Kidney (tissue), 14 donors: Measurements from ENCODE around the gene KCNMB4. TPM values are rescaled to one million over a fixed set of nuclear protein-coding genes. Genes with fewer than 3 reads are reported as not detected.

Experiments used
- DNase-seq, 5 donors: peaks; one replicate each; pipeline ENCODE4 v3.0.0-alpha.2; 2013 to 2020
- FAIRE-seq: peaks from 2 replicates; lab custom pipeline; 2012; peaks lifted over from hg19 to GRCh38; lab: Jason Lieb, UNC
- H3K27ac ChIP-seq, 2 donors: one replicate each; pipeline ENCODE4 v1.7.0; 2013; ENCODE audit warnings: low read depth in 2 of 2, low read length in 2 of 2, inconsistent platforms in 1 of 2
- H3K27me3 ChIP-seq: one replicate; pipeline ENCODE4 v1.7.1; 2013; ENCODE audit warnings: low read length, inconsistent platforms; ENCODE audit not compliant: control insufficient read depth, insufficient read depth
- H3K36me3 ChIP-seq, 3 donors: one replicate each; pipeline versions ENCODE4 v1.7.0 to v1.7.1; 2013; ENCODE audit warnings: low read length in 3 of 3, control low read depth in 1 of 3, inconsistent platforms in 1 of 3; ENCODE audit not compliant: insufficient read depth in 3 of 3, control insufficient read depth in 2 of 3
- H3K4me1 ChIP-seq, 3 donors: one replicate each; pipeline versions ENCODE4 v1.7.0 to v1.7.1; 2013; ENCODE audit warnings: low read length in 3 of 3, inconsistent platforms in 1 of 3, low read depth in 1 of 3; ENCODE audit not compliant: control insufficient read depth in 2 of 3, insufficient read depth in 2 of 3
- H3K4me3 ChIP-seq, 3 donors: one replicate each; pipeline versions ENCODE4 v1.7.0 to v1.8.1; 2013; ENCODE audit warnings: low read length in 3 of 3, control low read depth in 1 of 3, inconsistent platforms in 1 of 3
- H3K9ac ChIP-seq, 3 donors: one replicate each; pipeline versions ENCODE4 v1.7.0 to v1.7.1; 2013; ENCODE audit warnings: low read length in 3 of 3, control low read depth in 1 of 3, inconsistent platforms in 1 of 3
- H3K9me3 ChIP-seq, 3 donors: one replicate each; pipeline versions ENCODE4 v1.7.0 to v1.7.1; 2013; ENCODE audit warnings: low read length in 3 of 3, control low read depth in 1 of 3, inconsistent platforms in 1 of 3; ENCODE audit not compliant: control insufficient read depth in 2 of 3, insufficient read depth in 1 of 3
- intact Hi-C: fragments of 100-400 bp; cut with DNase I; formaldehyde crosslinking; loops from one replicate; pipeline ENCODE4 v1.11.1; 2022
- polyA plus RNA-seq: library from polyadenylated mRNA; stranded (reverse); fragments of 350-450 nt; fragmentation: Illumina TruSeq; extraction: RNeasy Lipid Tissue Mini Kit (QIAGEN cat#74804); gene quantifications from one replicate; pipeline ENCODE4 v1.2.3, GENCODE V29; 2014; ENCODE audit warnings: low read depth, low replicate concordance; ENCODE audit not compliant: insufficient read depth
- total RNA-seq: library from RNA; stranded (reverse); fragmentation: NEBNext Ultra II Directional; extraction: Animal tissue kit (Norgen Biotek cat#: 25700); gene quantifications from one replicate; pipeline ENCODE4 v1.2.1, GENCODE V29; 2021
- TF ChIP-seq, protein P1 (sequence below): IDR thresholded peaks from 3 replicates; pipeline ENCODE4 v1.5.1; 2012; ENCODE audit warnings: mild to moderate bottlenecking, moderate library complexity, borderline replicate concordance; ENCODE audit not compliant: insufficient read depth; ENCODE audit errors: extremely low read depth
- donor health status: control.
- donor health status: control.
- donor health status: control.
- donor health status: control.
- donor health status: control.
- donor health status: DM: yes; HTN: yes; CAD: no.
- donor health status: Normal renal cell carcinoma (clear cell type).

The KCNMB4 gene
- total and polyA plus RNA-seq, 2 donors from 2014 or later, result 3.9 to 5.6 TPM

GRCh38 chr12:70330158-70330557 is 35.9 kb upstream of the KCNMB4 start:
- H3K9me3 ChIP-seq, result no peaks in the 10 kb centered on the region
- H3K9ac ChIP-seq, result no peak overlapping the region
- FAIRE-seq (peak; percentile 11), DNase-seq (no peak)
- no peaks in the 10 kb centered on the region for H3K27me3 ChIP-seq
- H3K4me1 ChIP-seq, result no peaks in the 10 kb centered on the region
- intact Hi-C loops, result no loop called here
- H3K4me3 ChIP-seq, result no peak overlapping the region
- H3K27ac ChIP-seq, result no peak overlapping the region
- TF ChIP-seq, protein P1, sequence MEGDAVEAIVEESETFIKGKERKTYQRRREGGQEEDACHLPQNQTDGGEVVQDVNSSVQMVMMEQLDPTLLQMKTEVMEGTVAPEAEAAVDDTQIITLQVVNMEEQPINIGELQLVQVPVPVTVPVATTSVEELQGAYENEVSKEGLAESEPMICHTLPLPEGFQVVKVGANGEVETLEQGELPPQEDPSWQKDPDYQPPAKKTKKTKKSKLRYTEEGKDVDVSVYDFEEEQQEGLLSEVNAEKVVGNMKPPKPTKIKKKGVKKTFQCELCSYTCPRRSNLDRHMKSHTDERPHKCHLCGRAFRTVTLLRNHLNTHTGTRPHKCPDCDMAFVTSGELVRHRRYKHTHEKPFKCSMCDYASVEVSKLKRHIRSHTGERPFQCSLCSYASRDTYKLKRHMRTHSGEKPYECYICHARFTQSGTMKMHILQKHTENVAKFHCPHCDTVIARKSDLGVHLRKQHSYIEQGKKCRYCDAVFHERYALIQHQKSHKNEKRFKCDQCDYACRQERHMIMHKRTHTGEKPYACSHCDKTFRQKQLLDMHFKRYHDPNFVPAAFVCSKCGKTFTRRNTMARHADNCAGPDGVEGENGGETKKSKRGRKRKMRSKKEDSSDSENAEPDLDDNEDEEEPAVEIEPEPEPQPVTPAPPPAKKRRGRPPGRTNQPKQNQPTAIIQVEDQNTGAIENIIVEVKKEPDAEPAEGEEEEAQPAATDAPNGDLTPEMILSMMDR, result no peak
- no peaks in the 10 kb centered on the region for H3K36me3 ChIP-seq

GRCh38 chr12:70332236-70332635 is 33.9 kb upstream of the KCNMB4 start:
- intact Hi-C loops, result no loop called here
- DNase-seq (no peak), FAIRE-seq (no peak)
- Histone ChIP-seq H3K4me1 (no peaks in the 10 kb centered on the region), H3K27me3 (no peaks in the 10 kb centered on the region), H3K36me3 (peaks cover 0 to 3% (median 0%) of the 10 kb centered on the region in 3 donors), H3K4me3 (no peak overlapping the region), H3K9me3 (no peaks in the 10 kb centered on the region), H3K9ac (no peak overlapping the region), H3K27ac (no peak overlapping the region)
- TF ChIP-seq, protein P1, result no peak

- Histone ChIP-seq H3K27me3 (no peaks in the 10 kb centered on the region), H3K4me3 (no peak overlapping the region), H3K27ac (no peak overlapping the region), H3K36me3 (peaks cover 5 to 16% (median 6%) of the 10 kb centered on the region in 3 donors), H3K9me3 (no peaks in the 10 kb centered on the region), H3K4me1 (no peaks in the 10 kb centered on the region), H3K9ac (no peak overlapping the region)
- FAIRE-seq (no peak), DNase-seq (no peak)
- TF ChIP-seq, protein P1, result no peak
- intact Hi-C loops, result no loop called here
These were observed 31.3 kb upstream of the KCNMB4 start for GRCh38 chr12:70334742-70335141.

DNA sequence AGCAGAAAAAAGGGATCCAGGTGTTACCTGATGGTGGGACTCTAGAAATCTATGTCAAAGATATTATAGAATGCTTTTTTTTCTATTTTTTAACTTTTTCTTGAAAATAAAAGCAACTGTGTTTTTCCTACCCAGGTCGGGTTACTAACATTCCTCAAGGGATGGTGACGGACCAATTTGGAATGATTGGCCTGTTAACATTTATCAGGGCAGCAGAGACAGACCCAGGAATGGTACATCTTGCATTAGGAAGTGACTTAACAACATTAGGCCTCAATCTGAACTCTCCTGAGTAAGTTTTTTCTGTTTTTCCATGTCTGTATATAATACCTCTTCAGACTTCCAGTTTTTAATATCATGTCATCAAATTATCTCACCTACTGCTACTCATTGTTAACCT is 27.6 kb upstream of the KCNMB4 start:
- intact Hi-C loops, result no loop called here
- no peak overlapping the region for H3K27ac ChIP-seq
- no peaks in the 10 kb centered on the region for H3K27me3 ChIP-seq
- no peaks in the 10 kb centered on the region for H3K4me1 ChIP-seq
- peaks cover 13 to 34% (median 18%) of the 10 kb centered on the region in 3 donors for H3K36me3 ChIP-seq
- FAIRE-seq (no peak), DNase-seq (no peak)
- H3K9ac ChIP-seq, result no peak overlapping the region
- H3K9me3 ChIP-seq, result no peaks in the 10 kb centered on the region
- no peak overlapping the region for H3K4me3 ChIP-seq
- TF ChIP-seq, protein P1, result no peak
